Activated naive CD8-positive, alpha-beta T cell treated with anti-CD3 and anti-CD28 coated beads, Interleukin-2, amount 10 ng/mL, durations not matched to agents 7 days and 5 days (primary cell): ENCODE data around the gene MICALL1. TPM values are rescaled to one million over a fixed set of nuclear protein-coding genes. Genes with fewer than 3 reads are reported as not detected.
"Not testable (repeated sequence)": the region's sequence is repeated elsewhere in the genome, so short reads cannot be mapped to it uniquely, and the experiment has no call there.

ENCODE experiments used
- ATAC-seq: fragments of 150-1000 bp; cut with Tn5 transposase; one replicate; pipeline ENCODE4 v1.10.0; 2021; ENCODE audit warnings: low read depth, moderate library complexity
- POLR2A ChIA-PET: fragments of 350-600 bp; sonication (Branson Sonifier 250); formaldehyde crosslinking; loops from one replicate; lab custom pipeline; 2021; ENCODE audit warnings: antibody characterized with exemption; lab: Charles Lee
- DNase-seq: peaks from one replicate; pipeline ENCODE4 v3.0.0; 2021
- H3K27ac Mint-ChIP-seq: one replicate; pipeline ENCODE4 v1.8.0; 2022; ENCODE audit warnings: mild to moderate bottlenecking, mixed read lengths
- H3K27me3 Mint-ChIP-seq: one replicate; pipeline ENCODE4 v1.8.0; 2022; ENCODE audit warnings: mild to moderate bottlenecking, moderate library complexity, mixed read lengths
- H3K36me3 Mint-ChIP-seq: one replicate; pipeline ENCODE4 v1.8.0; 2021; ENCODE audit warnings: mild to moderate bottlenecking, mixed read lengths
- H3K4me1 Mint-ChIP-seq: one replicate; pipeline ENCODE4 v1.8.0; 2021; ENCODE audit warnings: mixed read lengths
- H3K4me3 Mint-ChIP-seq: one replicate; pipeline ENCODE4 v1.8.0; 2022; ENCODE audit warnings: mild to moderate bottlenecking, moderate library complexity, mixed read lengths
- H3K9me3 Mint-ChIP-seq: one replicate; pipeline ENCODE4 v1.8.0; 2021; ENCODE audit warnings: mixed read lengths
- total RNA-seq, 2 experiments: library from RNA; stranded (reverse); gene quantifications; one replicate each; pipeline ENCODE4 v1.2.3, GENCODE V29; 2021

MICALL1 gene
- total RNA-seq, 2 experiments from 2014 or later = 27.9 to 31.3 TPM

DNA sequence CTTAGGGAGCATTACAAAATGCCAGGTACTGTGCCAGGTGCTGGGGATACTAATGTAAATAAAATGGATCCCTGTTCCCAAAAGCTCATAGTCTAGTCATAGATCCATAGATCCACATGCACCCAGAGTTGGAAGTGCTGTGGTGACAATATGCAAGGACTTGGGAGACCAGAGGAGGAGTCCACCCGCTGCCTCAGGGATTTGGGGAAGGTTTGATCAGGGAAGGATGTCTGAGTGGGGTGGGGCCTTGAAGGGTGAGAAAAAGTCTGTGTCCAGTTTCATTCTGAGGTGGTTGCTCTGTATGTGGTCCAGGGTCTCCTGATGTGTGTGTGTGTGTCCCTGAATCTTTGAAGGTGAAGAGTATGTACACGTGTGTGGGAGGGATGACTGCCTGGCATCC lies 69.1 kb downstream of the MICALL1 start:
- Mint-ChIP-seq H3K27me3 (no peaks in the 10 kb centered on the region), H3K4me3 (no peak overlapping the region), H3K4me1 (no peaks in the 10 kb centered on the region), H3K9me3 (no peaks in the 10 kb centered on the region), H3K36me3 (peaks cover 2% of the 10 kb centered on the region), H3K27ac (no peak overlapping the region)
- DNase-seq (no peak), ATAC-seq (no peak)
- POLR2A ChIA-PET = no interaction called here

GRCh38 chr22:37976022-37976421 lies 69.9 kb downstream of the MICALL1 start:
- H3K4me1 Mint-ChIP-seq, H3K27ac Mint-ChIP-seq, H3K27me3 Mint-ChIP-seq, H3K9me3 Mint-ChIP-seq, H3K4me3 Mint-ChIP-seq, H3K36me3 Mint-ChIP-seq, ATAC-seq, DNase-seq, POLR2A ChIA-PET: not testable (repeated sequence)

DNA sequence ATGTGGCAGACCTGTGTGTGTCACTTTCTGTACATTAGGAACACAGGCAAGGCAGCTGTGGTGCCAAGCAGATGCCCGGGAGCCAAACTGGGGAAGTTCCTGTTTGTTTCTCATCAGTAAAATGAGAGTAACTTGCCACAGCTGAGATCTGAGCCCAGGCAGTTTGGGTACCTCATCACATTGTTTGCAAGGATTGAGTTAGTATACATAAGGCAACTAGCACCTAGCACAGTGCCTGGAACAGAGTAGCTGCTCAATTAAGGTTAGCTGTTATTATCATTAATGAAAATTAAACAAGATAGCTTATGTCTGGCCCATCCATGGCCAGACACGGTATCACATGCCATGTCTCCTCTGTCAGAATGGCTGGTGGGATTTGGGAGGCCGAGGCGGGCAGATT lies 70.5 kb downstream of the MICALL1 start:
- Mint-ChIP-seq H3K9me3 (no peaks in the 10 kb centered on the region), H3K4me3 (no peak overlapping the region), H3K27ac (no peak overlapping the region), H3K36me3 (peaks cover 2% of the 10 kb centered on the region), H3K27me3 (no peaks in the 10 kb centered on the region), H3K4me1 (no peaks in the 10 kb centered on the region)
- DNase-seq (no peak), ATAC-seq (no peak)
- POLR2A ChIA-PET = no interaction called here

- Mint-ChIP-seq H3K27me3 (no peaks in the 10 kb centered on the region), H3K4me1 (no peaks in the 10 kb centered on the region), H3K4me3 (no peak overlapping the region), H3K9me3 (no peaks in the 10 kb centered on the region), H3K36me3 (peaks cover 2% of the 10 kb centered on the region), H3K27ac (no peak overlapping the region)
- POLR2A ChIA-PET = no interaction called here
- ATAC-seq (no peak), DNase-seq (no peak)
These were observed 73.7 kb downstream of the MICALL1 start for GRCh38 chr22:37979782-37980181.

- DNase-seq (no peak), ATAC-seq (no peak)
- no peaks in the 10 kb centered on the region for H3K27me3 Mint-ChIP-seq
- H3K27ac Mint-ChIP-seq = no peak overlapping the region
- H3K36me3 Mint-ChIP-seq = no peaks in the 10 kb centered on the region
- no peaks in the 10 kb centered on the region for H3K9me3 Mint-ChIP-seq
- no peaks in the 10 kb centered on the region for H3K4me1 Mint-ChIP-seq
- no peak overlapping the region for H3K4me3 Mint-ChIP-seq
- POLR2A ChIA-PET = no interaction called here
These were observed 75.3 kb downstream of the MICALL1 start for GRCh38 chr22:37981282-37982011.

- no peaks in the 10 kb centered on the region for H3K9me3 Mint-ChIP-seq
- no peak for ATAC-seq
- no peaks in the 10 kb centered on the region for H3K4me1 Mint-ChIP-seq
- DNase-seq = no peak
- POLR2A ChIA-PET = no interaction called here
- no peak overlapping the region for H3K4me3 Mint-ChIP-seq
- H3K27me3 Mint-ChIP-seq = no peaks in the 10 kb centered on the region
- H3K36me3 Mint-ChIP-seq = no peaks in the 10 kb centered on the region
- H3K27ac Mint-ChIP-seq = no peak overlapping the region
These were observed 76.2 kb downstream of the MICALL1 start for GRCh38 chr22:37982151-37982785.

DNA sequence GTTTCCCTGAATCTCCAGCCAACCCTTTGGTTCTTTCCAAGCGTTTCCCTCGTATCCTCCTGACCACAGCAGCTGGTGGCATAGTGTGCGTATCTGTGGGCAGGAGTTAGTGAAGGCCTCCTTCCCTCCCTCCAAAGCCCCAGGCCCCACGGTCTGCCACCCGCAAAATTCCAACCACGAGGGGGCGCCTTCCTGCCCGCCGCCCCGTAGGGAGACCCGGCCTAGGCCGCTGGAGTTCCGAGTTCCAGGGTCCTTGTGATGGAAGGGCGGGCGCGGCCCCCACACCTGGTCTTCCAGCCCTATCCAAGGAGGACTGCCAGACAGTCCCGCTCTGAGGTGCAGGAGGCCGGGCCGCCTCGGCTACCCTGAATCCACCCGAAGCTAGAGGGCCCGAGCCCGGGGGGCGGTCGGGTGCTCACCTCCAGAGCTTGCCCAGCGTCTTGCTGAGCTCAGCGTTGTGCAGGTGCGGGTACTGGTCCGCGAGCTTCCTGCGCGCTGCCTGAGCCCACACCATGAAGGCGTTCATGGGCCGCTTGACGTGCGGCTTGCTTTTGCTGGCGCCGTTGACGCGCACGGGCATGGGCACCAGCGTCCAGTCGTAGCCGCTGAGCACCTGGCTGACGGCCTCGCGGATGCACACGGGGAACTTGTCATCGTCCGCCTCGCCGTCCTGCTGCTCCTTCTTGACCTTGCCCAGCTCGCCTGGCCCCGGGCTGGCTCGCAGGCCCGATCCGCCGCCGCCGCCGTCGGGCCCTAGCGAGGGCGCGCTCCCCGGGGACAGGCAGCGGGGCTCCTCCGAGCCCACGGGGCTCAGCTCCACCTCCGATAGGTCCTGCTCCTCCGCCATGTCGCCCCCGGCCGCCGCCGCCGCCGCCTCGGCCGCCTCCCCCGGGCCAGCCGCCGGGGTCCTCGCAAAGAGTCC lies 77.1 kb downstream of the MICALL1 start:
- POLR2A ChIA-PET = no interaction called here
- H3K4me3 Mint-ChIP-seq = no peak overlapping the region
- ATAC-seq = no peak
- H3K27me3 Mint-ChIP-seq = no peaks in the 10 kb centered on the region
- H3K27ac Mint-ChIP-seq = no peak overlapping the region
- no peaks in the 10 kb centered on the region for H3K9me3 Mint-ChIP-seq
- no peaks in the 10 kb centered on the region for H3K36me3 Mint-ChIP-seq
- H3K4me1 Mint-ChIP-seq = no peaks in the 10 kb centered on the region
- no peak for DNase-seq

DNA sequence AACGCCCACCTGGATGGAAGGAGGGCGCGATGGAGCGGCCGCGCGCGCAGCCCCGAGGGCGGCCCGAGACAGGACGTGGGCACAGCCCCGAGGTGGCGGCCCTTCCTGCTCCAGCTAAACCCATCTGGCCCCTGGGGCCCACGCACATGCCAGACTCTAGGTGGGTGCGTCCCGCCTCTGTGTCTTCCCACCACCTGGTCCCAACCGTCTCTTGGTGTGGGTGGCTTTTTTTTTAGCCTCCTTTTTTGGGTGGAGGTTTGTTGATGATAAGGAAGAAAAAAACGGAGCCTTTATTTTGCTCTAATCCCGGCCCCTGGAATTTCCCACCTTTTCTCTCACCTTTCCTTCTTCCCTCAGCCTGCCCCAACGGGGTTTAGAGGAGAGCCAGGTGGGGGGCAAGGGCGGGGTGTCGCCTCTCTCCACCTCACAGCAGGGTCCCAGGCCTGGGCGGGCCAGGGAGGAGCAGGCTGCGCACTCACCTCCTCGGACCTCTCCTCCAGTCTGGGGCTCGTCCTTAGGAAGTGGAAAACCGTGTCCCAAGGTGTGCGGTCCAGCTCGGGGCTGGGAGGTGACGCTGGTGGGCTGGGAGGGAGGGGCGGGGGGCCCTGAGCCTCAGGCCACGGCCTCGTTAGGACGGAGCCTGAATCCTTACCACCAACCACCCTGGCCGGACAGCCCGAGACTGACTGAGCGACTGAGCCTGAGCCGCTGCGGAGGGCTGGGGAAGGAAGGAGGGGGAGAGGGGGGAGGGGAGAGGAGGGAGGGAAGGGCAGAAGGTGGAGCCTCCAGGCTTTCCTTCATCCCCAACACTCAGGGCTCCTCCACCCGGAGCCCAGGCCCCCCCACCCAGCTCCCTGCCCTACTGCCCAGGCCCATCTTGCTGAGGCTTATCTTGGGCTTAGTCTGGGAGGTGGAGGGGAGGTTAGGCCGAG lies 78.0 kb downstream of the MICALL1 start, which contains the start of gene SOX10:
Gene SOX10 (minus strand): TSS at position 696 of the 932 bp plus-strand sequence. CDS start 771 bp downstream, outside the sequence.
- Mint-ChIP-seq H3K9me3 (no peaks in the 10 kb centered on the region), H3K27me3 (no peaks in the 10 kb centered on the region), H3K27ac (no peak within 1 kb of the TSS), H3K36me3 (no peaks in the 10 kb centered on the region), H3K4me3 (no peak within 1 kb of the TSS), H3K4me1 (no peaks in the 10 kb centered on the region)
- ATAC-seq (no peak), DNase-seq (no peak)
- POLR2A ChIA-PET = no interaction called here

GRCh38 chr22:37985050-37985585 lies 79.0 kb downstream of the MICALL1 start:
- Mint-ChIP-seq H3K9me3 (no peaks in the 10 kb centered on the region), H3K27me3 (no peaks in the 10 kb centered on the region), H3K36me3 (no peaks in the 10 kb centered on the region), H3K4me3 (no peak overlapping the region), H3K4me1 (no peaks in the 10 kb centered on the region), H3K27ac (no peak overlapping the region)
- ATAC-seq (no peak), DNase-seq (no peak)
- POLR2A ChIA-PET = no interaction called here

GRCh38 chr22:37985751-37986281 lies 79.7 kb downstream of the MICALL1 start:
- Mint-ChIP-seq H3K9me3 (no peaks in the 10 kb centered on the region), H3K4me1 (no peaks in the 10 kb centered on the region), H3K36me3 (no peaks in the 10 kb centered on the region), H3K27ac (no peak overlapping the region), H3K27me3 (no peaks in the 10 kb centered on the region), H3K4me3 (no peak overlapping the region)
- DNase-seq = no peak
- ATAC-seq = no peak
- POLR2A ChIA-PET = no interaction called here

- Mint-ChIP-seq H3K4me1 (no peaks in the 10 kb centered on the region), H3K27me3 (no peaks in the 10 kb centered on the region)
- POLR2A ChIA-PET = no interaction called here
These were observed 80.3 kb downstream of the MICALL1 start for GRCh38 chr22:37986371-37986770.

More at GRCh38 chr22:37986371-37986770, 80.3 kb downstream of the MICALL1 start:
- no peak overlapping the region for H3K27ac Mint-ChIP-seq
- no peaks in the 10 kb centered on the region for H3K36me3 Mint-ChIP-seq
- ATAC-seq = no peak
- no peak for DNase-seq
- no peak overlapping the region for H3K4me3 Mint-ChIP-seq
- H3K9me3 Mint-ChIP-seq = no peaks in the 10 kb centered on the region
